Calu3 (cell line): ENCODE results near the gene ALDH1A2. TPM values are rescaled to one million over a fixed set of nuclear protein-coding genes. Genes with fewer than 3 reads are reported as not detected.

Experiments used
- BruUV-seq: library from RNA; stranded (reverse); fragments of 400-500 nt; replicated peaks from 2 replicates; lab custom pipeline; 2021; lab: Mats Ljungman, UMichigan
- CTCF ChIA-PET: fragments of 300-600 bp; sonication (Branson Sonifier 250); formaldehyde crosslinking; loops from one replicate; lab custom pipeline; 2022; ENCODE audit warnings: antibody characterized with exemption; lab: Charles Lee
- DNase-seq: peaks from one replicate; pipeline ENCODE4 v3.0.0; 2022
- H3K27ac Mint-ChIP-seq: one replicate; pipeline ENCODE4 v1.8.0; 2022; ENCODE audit warnings: mixed read lengths; ENCODE audit not compliant: unreplicated experiment
- H3K27me3 Mint-ChIP-seq: one replicate; pipeline ENCODE4 v1.8.0; 2022; ENCODE audit warnings: mixed read lengths; ENCODE audit not compliant: unreplicated experiment
- H3K36me3 Mint-ChIP-seq: one replicate; pipeline ENCODE4 v1.8.0; 2022; ENCODE audit warnings: mild to moderate bottlenecking, moderate library complexity, mixed read lengths; ENCODE audit not compliant: insufficient read depth, unreplicated experiment
- H3K4me1 Mint-ChIP-seq: one replicate; pipeline ENCODE4 v1.8.0; 2022; ENCODE audit warnings: mild to moderate bottlenecking, low read depth, mixed read lengths; ENCODE audit not compliant: unreplicated experiment
- H3K4me3 Mint-ChIP-seq: one replicate; pipeline ENCODE4 v1.8.0; 2022; ENCODE audit warnings: mild to moderate bottlenecking, low read depth, moderate library complexity, mixed read lengths; ENCODE audit not compliant: unreplicated experiment
- H3K9me3 Mint-ChIP-seq: one replicate; pipeline ENCODE4 v1.8.0; 2022; ENCODE audit warnings: low read depth, mixed read lengths; ENCODE audit not compliant: unreplicated experiment
- CTCF ChIP-seq: fragments of 200-600 bp; IDR thresholded peaks from one replicate; pipeline ENCODE4 v1.8.0; 2022; ENCODE audit warnings: antibody characterized with exemption; ENCODE audit not compliant: unreplicated experiment
- intact Hi-C: fragments of 100-400 bp; cut with micrococcal nuclease; formaldehyde crosslinking; loops from one replicate; pipeline ENCODE4 v1.10.0; 2022; ENCODE audit not compliant: unreplicated experiment
- total RNA-seq: library from RNA; stranded (reverse); gene quantifications from 2 replicates; pipeline ENCODE4 v1.2.3, GENCODE V29; 2022

ALDH1A2 gene
- total RNA-seq, 1 experiment from 2014 or later = 219 TPM

- H3K4me1 Mint-ChIP-seq = peaks cover 9% of the 10 kb centered on the region
- no peaks in the 10 kb centered on the region for H3K27me3 Mint-ChIP-seq
- TF ChIP-seq CTCF = no peak
- no peak overlapping the region for H3K4me3 Mint-ChIP-seq
- no TSS peak for BruUV-seq
- H3K36me3 Mint-ChIP-seq = no peaks in the 10 kb centered on the region
- intact Hi-C loops = no loop called here
- CTCF ChIA-PET = interaction anchor here (1.0 to 1.4 kb wide), 2 partner anchors 96 to 348 kb away, joined by 3 to 7 read pairs; no protein-coding TSS in a partner anchor
- no peaks in the 10 kb centered on the region for H3K9me3 Mint-ChIP-seq
- no peak overlapping the region for H3K27ac Mint-ChIP-seq
- DNase-seq = no peak
Observed at GRCh38 chr15:58080398-58080797, 14.9 kb upstream of the ALDH1A2 start.

DNA sequence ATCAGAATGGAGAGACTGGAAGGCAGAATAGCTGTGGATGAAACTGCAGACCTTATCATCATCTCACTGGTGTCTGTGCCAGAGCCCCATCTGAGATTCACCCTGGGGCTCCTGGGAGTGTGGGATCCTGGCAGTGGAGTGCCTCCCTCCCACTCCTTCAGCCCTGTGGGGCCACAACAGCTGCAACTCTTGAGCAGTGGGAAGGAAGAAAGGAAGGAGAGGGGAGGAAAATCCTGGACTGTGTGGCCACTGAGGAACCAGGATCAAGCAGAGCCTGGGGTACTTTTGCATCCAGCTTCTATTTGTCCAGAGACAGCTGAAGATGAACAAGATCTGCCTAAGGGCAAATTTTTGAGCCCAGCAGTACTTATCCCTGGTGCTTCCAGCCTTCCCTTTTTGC, 13.1 kb upstream of the ALDH1A2 start:
- CTCF ChIA-PET = no interaction called here
- intact Hi-C loops = loop anchor here (10.0 kb wide), 1 partner anchor 434 kb away; no protein-coding TSS in a partner anchor
- Mint-ChIP-seq H3K27me3 (no peaks in the 10 kb centered on the region), H3K9me3 (no peaks in the 10 kb centered on the region), H3K4me3 (no peak overlapping the region), H3K27ac (no peak overlapping the region), H3K36me3 (no peaks in the 10 kb centered on the region), H3K4me1 (peaks cover 9% of the 10 kb centered on the region)
- no peak for TF ChIP-seq CTCF
- no peak for DNase-seq
- no TSS peak for BruUV-seq

GRCh38 chr15:58077427-58077826, 11.9 kb upstream of the ALDH1A2 start:
- intact Hi-C loops = loop anchor here (1.0 to 10.0 kb wide), 3 partner anchors 105 to 433 kb away; no protein-coding TSS in a partner anchor
- CTCF ChIA-PET = interaction anchor here (0.6 to 1.6 kb wide), 10 partner anchors 9 to 1451 kb away, joined by 3 to 25 read pairs (median 6); partner anchors contain the start of gene ALDH1A2
- H3K27me3 Mint-ChIP-seq = peaks cover 4% of the 10 kb centered on the region
- no peaks in the 10 kb centered on the region for H3K36me3 Mint-ChIP-seq
- peak; percentile 39 for TF ChIP-seq CTCF
- H3K4me1 Mint-ChIP-seq = peaks cover 9% of the 10 kb centered on the region
- peak; percentile 19 for DNase-seq
- H3K9me3 Mint-ChIP-seq = no peaks in the 10 kb centered on the region
- H3K27ac Mint-ChIP-seq = no peak overlapping the region
- H3K4me3 Mint-ChIP-seq = no peak overlapping the region
- no TSS peak for BruUV-seq

GRCh38 chr15:58074452-58074851, 8.9 kb upstream of the ALDH1A2 start:
- TF ChIP-seq CTCF = no peak
- no peak for DNase-seq
- no peaks in the 10 kb centered on the region for H3K4me1 Mint-ChIP-seq
- intact Hi-C loops = loop anchor here (10.0 kb wide), 1 partner anchor 430 kb away; no protein-coding TSS in a partner anchor
- no peaks in the 10 kb centered on the region for H3K36me3 Mint-ChIP-seq
- no TSS peak for BruUV-seq
- H3K27ac Mint-ChIP-seq = no peak overlapping the region
- H3K27me3 Mint-ChIP-seq = peaks cover 15% of the 10 kb centered on the region
- CTCF ChIA-PET = no interaction called here
- H3K4me3 Mint-ChIP-seq = no peak overlapping the region
- no peaks in the 10 kb centered on the region for H3K9me3 Mint-ChIP-seq
